GM18499 (cell line): ENCODE data around the gene SYNDIG1.

Source experiments
- ATAC-seq: cut with Tn5 transposase; IDR thresholded peaks from one replicate; pipeline ENCODE4 v1.9.1; 2021; ENCODE audit warnings: moderate number of reproducible peaks; ENCODE audit not compliant: insufficient read depth, unreplicated experiment

SYNDIG1 gene

DNA sequence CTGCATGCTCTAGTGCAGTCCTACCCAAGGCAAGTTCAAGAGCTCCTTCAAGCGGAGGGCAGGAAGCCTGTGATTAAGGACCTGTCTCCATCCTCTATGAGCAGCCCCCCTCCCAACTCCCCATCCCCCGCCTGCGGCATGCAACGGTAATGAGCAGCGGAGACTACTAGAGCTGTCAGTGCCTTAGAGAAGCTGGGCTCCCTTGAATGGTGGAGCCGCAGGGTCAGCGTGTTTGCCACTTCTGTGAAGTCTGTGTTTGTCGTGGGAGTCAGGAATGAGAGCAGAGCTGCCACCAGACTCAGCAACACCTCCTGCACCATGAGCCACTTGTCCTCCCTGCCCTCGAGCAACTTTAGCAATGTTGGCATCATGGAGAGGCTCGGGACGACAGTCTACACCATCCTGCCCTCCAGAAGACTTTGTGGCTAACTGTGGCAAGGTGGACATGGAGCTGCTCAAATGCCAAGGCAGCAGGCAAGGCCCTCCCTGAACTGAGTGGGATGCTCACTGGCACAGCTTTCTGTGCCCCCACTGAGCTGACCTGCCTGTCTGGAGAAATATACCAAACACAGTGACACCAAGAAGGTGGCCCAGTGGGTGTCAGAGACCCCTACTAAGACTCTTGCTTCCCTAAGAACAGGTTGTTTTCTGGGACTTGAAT, 23.8 kb upstream of the SYNDIG1 start:
- no peak for ATAC-seq

DNA sequence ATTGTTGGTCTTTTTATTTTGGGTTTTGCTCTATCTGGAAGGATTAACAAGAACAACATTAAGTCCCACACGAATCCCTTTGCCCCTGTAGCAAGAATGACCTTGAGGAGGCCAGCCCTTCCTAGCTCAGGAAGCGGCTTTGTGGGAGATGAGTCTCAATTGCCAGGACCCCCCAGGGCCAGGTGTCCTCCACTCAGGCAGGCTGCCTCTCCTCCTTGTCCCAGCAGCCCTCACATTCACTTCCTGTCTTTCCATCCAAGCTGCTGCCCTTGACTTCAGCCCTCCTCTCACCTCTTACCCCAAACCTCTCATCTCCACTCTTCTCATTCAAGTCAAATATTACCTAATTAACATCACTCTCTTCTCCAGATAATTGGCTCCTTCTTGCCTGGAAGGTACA, 22.6 kb upstream of the SYNDIG1 start:
- no peak for ATAC-seq

DNA sequence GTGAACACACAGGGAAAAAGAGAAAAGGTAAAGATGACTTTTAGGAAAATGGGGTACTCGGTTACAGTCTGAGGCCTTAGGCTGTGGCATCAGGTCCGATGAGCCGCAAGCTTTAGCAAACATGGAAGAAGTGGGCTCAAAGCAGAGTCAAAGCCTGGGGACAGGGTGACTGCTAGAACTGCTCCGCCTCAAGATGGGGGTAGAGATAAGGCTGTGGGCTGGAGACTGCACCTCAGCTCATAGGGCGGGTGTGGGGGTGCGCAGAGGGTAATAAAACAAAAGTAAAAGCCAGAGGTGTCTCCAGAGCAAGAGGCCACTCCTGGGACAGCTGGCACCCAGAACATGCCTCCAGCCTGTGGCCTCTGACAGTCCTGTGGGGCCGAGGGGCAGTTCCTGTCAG, 21.3 kb upstream of the SYNDIG1 start:
- no peak for ATAC-seq

DNA sequence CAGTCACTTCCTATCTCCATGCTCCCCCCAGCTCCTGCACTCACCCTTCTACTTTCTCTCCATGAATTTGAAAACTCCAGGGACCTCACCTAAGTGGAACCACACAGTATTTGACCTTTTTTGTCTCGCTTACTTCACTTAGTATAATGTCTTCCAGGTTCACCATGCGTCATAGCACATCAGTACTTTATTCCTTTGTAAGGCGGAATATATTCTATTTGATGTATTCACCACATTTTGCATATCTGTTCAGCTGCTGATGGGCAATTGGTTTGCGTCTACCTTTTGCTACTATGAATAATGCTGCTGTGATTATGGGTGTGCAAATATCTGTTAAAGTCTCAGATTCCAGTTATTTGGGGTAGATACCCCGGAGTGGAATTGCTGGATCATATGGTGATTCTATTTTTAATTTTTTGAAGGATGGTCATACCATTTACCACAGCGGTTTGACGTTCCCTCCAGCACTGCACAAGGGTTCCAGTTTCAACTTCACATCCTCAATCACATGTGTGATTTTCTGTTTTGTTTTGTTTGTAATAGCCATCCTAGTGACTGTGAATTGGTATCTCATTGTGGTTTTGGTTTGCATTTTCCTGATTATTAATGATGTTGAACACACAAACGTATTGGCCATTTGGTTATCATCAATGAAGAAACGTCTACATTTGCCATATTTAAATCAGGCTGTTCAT, 20.3 kb upstream of the SYNDIG1 start:
- no peak for ATAC-seq

DNA sequence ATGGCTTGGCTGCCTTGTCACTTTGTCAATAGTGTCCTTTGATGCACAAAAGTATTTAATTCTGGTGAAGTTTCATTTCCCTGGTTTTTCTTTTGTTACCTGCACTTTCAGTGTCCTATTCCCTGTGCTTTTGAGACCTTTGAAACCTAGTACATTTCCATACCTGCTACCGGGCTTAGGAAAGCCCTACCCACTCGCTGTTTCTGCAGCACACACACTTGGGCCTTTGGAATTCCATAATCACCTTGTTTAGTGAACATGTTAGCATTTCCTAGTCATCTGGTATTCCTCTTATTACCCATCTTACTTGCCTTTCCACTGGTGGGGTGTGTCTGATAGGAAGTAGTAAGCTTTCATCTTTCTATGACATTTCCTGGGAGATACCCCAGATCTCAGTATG, 19.3 kb upstream of the SYNDIG1 start:
- no peak for ATAC-seq

DNA sequence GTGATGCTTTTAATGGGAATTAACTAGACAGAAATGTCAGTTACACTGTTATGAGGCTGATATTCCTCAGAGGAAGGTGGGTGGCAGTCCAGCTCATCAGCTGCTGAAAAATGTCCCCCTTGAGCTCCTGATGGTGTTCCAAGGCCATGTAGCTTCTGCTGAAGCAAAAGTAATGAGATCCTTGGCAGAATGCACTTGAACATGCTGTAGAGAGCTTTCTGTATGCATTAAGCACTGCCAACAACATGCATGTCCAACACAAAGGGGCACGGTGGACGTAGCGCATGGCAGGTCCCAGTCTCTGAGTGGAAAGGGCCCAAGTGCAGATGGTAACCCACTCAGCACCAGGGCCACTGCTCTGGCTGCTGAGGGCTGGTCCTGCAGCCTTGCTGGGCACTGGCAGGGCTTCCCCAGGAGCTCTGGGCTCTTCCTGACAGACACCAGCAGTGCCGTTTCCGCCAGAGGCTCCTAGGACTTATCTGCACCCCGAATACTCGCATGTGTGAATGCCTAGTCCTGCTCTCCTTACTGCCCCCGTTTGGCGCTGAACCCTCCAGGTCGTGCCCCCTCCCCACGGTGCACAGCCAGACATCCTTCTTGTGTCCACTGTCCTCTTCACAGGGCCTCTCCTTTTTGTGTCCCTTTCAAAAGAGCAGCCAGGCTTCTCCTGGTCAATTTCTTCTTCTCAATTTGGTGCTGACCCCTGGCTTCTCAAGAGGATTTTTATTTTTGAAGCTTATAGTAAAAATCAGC, 18.6 kb upstream of the SYNDIG1 start:
- ATAC-seq = no peak

DNA sequence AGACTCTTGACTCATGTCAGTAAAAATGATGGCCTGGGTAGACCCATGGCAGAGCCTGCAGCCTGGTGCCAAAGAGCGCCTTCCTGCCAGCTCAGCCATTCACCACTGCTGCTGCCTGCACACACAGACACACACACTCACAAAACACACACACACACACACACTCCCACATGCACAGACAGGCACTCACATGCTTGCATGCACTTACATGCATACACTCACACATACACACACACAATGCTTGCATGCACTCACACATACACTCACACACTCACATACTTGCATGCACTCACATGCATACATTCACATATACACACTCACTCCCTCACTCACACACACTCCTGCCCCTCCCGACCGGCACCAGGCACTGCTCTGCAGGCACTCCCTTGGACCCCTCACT, 18.0 kb upstream of the SYNDIG1 start:
- ATAC-seq = no peak

DNA sequence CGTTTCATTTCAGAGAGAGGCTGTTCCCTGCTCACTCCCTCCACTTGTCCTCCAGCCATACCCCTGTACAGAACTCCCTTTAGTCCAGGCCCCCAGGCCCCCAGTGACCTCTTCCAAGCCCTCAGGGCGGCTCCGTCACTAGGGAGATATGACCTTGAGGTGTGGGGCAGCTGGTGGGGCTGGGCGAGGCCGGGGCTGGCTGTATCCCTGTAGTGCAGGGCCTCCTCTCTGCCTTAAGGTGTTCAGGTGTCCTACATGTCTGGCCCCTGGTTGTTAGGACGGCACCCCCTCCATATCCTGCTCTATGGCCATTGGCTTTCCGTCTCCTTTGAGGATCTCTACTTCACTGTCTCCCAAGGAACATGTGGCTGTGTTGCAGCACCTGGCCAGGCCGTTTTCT, 17.4 kb upstream of the SYNDIG1 start:
- no peak for ATAC-seq

DNA sequence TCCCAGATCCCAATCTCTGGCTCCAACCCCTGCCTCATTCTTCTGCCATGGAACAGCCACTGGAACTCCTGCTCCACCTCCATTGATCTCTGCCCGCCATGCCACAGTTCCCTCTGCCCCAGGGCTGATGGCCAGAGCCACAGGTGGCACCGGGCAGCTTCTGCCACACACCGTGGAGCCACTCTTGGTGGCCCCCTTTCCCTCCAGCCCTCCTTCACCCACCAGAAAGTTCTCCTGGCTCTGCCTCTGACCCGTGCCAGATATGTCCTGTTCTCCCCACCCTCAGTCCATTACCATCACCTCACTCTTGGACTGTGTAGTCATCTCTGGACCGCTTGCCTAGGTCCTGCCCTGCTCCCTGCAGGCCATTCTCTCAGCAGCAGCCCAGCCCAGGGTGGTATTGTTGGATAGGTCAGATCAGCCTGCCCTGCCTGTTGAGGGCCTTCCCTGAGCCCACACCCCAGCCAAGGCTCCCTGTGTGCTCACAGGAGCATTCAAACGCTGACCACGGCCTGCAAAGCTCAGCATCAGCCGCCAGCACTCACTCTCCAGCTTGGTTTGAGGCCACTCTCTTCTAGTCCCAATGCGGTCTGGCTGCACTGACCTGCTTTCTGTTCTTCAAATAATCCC, 16.8 kb upstream of the SYNDIG1 start:
- ATAC-seq = no peak

DNA sequence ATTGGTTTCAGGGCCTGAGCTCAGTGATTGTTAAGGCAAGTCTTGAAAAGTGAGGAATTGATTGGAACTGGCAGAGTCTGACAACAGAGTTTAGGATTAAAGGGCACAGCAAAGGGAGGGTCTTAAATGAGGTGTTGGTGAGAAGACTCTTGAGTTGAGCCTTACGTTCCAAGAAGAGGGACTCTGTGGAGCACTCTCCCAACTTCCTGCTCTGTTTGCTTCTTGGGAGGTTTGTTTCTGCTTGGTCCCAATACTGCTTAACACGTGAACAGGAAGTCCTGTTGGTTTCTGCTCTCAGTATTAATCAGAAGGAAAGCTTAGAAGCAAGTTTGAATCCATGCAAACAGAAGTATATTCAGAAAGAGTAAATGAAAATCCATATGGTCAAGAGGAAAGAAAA, 15.6 kb upstream of the SYNDIG1 start:
- ATAC-seq = no peak

DNA sequence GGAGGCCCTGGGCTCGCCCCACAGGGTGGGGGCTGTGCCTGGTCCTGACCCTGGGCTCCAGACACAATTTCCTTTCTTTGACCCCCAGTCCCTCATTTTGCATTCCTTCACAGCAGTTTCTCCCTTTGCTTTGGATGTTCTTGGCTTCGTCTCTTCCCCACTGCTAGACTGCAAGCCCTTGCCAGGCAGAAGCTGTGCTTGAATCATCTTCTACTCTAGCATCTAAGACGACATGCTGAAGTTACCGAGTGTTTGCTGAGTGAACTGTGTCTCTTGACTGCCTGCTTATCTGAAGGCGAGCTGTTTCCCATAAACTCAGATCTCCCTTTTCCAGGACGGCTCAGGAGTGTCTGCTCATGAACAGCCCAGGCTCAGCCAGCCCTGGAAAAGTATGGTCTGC, 14.3 kb upstream of the SYNDIG1 start:
- ATAC-seq = no peak

DNA sequence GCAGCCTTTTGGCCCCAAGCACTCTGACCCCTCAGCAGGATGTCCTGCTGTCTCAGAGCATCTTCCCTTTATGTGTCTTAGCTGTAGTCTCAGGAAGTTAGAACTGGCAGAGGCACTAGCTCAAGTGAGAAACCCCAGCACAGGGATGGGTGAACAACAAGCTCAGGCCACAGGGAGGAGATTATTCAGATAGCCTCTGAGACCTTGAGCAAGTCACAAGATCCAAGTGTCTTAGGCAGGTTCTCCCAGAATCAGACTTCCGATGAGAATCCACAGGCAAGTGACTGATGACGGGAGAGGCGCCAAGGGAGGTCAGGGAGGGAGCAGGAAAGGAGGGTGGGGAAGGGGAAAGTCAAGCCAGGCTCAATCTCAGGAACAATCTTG, 13.0 kb upstream of the SYNDIG1 start:
- no peak for ATAC-seq

DNA sequence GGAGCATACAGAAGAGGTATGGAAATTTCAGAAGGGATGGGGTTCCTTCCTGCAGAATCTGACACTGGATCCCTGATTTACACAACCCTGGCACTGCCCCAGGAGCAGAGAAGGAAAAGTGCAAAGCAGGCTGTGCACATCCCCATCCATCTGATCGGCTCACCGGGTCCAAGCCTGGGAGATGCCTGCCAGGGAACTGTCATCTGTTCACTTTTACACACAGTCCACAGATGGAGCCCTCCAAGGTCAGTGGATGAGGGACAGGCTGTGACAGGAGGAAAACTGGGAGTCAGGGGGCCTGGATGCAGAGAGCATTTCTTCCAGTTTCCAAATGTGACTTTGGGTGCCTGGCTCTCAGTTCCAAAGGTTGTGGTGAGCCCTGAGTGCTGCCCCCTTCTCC, 11.0 kb upstream of the SYNDIG1 start:
- ATAC-seq = no peak

DNA sequence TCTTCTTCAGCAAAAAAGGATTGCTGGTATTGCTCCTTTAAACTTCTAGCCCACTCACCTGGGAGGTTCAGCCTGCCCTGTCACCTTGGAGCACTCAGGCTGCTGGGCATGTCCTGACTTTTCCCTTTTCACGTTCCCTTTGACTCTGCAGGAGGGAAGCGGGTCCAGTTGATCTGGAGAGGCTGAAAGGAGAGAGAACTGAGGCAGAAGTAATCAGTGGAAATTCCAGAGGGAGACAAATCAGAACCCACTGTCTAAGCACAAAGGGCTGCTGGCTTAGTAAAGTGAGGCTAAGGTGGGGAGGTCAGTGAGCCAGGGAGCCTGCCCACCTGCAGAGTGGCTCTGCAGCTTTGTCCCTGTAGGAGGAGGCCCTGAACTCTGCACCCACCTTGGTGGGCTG, 9.7 kb upstream of the SYNDIG1 start:
- ATAC-seq = no peak

DNA sequence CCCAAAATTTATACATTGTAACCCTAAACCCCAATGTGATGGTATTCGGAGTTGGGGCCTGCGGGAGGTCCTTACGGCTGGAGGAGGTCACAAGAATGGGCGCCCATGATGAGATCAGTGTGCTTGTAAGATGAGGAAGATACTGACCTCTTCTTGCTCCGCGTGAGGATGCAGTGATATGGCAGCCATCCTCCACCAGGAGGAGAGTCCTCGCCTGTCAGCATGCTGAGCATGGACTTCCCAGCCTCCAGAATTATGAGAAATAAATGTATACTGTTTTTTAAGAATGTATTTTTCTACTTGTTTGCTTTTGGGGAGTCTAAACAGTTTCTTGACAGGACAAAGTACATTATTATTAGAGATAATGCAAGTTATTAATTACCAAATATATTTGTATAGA, 8.7 kb upstream of the SYNDIG1 start:
- ATAC-seq = no peak

DNA sequence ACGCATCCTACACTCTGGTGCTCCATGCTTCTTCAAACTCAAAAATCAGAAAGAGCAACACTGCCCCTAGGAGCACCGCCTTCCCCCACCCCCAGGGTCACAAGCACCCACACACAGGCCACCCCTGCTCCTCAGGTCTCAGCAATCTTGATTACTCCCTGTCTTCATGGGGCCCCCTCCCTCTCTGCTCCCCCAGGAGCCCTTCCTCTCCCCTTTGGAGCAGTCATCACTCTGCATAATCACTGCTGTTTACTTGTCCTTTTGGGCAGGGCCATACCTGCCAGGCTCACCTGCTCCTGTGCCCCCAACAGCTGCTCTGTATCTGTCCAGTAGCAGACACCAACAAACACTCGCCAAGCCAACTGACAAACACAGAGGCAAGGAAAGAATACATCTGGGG, 7.6 kb upstream of the SYNDIG1 start:
- no peak for ATAC-seq

DNA sequence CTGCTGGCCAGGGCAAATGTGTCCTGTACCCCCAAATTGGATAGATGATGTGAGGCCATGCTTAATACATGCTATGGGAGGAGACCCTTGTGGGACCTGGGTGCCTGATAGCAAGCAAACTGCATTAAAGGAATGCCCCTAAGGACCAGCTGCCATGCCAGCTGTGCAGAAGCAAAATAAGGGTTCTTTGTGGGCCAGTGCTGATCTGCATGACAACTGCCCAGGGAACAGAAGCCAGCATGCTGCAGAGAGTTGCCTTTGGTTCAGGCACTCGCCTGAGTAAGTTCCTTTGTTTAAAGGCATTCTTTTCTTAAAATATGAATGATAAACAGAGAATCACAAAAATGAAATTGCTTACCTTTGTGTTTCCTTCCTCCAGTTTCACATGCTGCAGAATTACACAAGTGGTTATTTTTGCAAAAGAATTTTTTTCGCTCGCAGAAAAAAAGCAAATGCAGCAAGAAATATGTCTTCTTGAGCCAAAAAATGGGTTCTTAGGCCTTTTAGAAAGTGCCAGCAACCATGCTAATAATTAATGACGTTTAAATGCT, 6.9 kb upstream of the SYNDIG1 start:
- no peak for ATAC-seq

DNA sequence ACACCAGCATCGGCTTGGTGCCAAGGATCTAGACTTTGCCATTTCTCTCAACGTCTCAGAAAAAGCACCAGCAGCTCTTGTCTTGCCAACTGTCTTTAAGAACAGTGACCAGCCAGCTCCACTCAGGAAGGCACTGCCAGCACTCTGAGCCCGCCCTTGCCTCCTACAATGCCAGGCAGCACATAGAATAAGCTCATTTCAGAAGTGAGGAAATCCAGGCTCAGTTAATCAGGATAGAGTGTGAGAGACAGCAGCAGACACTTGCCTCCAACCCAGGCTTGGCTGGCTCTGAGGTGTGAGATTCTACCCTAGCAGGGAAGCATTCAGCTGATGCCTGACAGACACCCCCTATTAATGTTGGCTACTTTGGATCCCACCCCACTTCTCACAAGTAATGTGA, 4.3 kb upstream of the SYNDIG1 start:
- ATAC-seq = no peak

DNA sequence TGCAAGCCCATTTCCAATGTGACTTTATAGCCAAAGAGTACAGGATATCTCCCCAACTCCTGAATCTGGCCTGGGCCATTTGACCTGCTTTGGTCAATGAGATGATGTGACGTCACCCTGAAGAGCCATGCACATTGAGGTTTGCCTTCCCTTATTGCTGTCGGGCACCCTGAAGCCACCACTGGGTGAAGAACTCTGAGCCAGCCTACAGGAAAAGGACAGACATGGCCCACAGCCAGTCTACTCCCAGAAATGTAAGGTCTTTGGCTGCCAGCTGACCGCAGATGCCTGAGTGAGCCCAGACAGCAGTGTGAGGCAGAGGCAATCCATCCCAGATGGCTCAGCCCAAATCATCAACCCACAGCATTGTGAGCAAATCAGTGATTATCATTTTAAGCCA, 3.7 kb upstream of the SYNDIG1 start:
- ATAC-seq = no peak

DNA sequence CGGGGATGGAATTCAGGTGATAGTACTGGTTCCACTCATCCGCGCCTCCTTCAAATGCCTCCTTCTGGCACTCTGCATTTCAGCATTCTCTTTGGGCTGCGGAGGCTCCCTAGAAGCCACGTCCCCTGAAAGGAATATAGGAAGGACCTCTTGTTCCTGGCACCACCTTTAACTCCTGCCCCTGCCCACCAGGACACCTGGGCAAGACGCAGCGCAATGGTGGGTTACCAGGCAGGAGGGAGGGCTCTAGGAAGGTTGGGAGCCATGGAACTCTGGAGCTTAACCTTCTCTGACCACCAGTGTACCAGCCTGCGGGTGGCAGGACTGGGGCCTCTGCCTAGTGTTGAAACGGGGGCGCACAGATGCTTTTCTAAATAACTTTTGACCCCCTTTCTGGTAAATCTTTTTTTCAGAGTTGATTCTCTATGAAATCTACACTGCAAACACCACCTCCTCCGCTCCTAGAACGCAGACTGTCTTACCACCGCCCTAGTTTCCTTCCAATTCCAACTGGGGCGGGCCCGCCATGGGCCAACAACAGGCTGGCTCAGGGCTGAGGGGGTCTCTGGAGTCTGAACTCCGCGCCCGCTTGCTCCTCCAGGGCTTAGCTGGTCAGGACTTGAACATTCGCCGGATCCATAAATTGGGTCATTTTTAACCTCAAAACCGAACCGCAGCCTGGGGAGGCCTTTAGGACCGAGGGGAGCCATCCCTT, 871 bp upstream of the SYNDIG1 start:
- no peak for ATAC-seq
